Stimulated activated CD4-positive, alpha-beta T cell treated with anti-CD3 and anti-CD28 coated beads, TNF-alpha, amount 100 ng/mL, for 24 hours (primary cell): Measurements from ENCODE around the gene SRGAP3.

Source experiments
- DNase-seq, 3 experiments: peaks; one replicate each; pipeline ENCODE4 v3.0.0-alpha.2; 2020; ENCODE audit warnings: low read depth in 3 of 3

Gene SRGAP3

DNA sequence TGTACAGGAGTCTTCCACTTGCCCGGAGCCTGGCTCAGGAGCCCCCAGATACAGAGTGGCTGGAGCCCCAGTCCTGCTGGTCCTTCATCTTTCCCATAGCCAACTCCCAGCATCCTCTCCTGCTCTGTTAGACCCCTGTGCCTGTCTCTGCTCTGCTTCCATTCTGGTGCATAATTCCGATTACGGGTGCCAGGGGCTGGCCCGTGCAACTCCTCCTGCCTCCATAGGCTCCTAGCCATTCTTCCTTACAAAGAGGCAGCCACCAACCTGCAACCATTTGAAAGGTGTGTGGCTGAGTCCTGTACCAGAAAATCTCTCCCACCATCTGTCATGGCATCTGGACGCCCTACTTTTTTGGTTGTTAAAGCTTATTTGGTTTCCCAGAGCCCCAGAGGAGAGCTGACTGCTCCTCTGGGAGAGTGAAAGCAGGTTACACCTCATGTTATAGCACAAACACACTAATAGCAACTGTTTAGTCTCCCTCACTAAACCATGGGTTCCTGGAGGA lies 281.0 kb downstream of the SRGAP3 start:
- no peak for DNase-seq

DNA sequence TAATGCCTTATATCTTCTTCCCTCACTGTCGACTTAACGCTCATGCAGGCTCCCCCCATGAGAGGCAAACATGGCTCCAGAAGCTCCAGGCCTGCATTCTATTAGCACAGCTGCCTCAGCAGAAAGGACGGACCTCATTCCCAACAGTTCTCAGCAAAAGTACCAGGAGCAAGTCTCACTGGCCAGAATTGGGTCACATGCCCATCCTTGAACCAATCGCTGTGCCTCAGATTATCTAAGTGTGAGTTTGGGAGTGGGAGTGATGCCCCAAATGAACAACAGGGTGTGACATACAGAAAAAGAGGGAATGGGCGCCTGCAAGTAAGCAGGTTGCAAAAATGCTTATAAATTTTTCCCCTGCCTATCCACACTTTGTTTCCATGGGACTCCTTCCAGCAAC lies 281.9 kb downstream of the SRGAP3 start:
- no peak for DNase-seq

DNA sequence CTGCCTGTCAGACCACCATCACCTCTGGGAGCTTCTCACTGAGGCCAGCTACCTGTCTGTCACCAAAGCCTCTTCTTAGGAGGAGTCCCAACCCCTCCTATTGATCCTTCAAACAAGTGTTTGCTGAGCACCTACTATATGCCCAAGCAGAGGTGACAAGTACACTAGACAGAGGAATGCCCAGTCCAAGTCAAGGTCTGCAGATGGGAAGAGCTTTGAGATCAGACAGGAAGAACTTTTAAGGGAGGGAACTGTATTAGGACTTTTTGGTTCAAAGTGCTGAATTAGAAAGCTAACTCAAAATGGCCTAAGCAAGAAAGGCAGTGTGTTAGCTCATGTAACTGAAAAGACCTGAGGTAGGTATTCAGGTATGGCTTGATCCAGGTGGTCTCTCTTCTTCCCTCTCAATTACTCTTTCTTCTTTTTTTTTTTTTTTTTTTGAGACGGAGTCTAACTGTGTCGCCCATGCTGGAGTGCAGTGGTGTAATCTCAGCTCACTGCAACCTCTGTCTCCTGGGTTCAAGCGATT lies 282.6 kb downstream of the SRGAP3 start:
- no peak for DNase-seq

DNA sequence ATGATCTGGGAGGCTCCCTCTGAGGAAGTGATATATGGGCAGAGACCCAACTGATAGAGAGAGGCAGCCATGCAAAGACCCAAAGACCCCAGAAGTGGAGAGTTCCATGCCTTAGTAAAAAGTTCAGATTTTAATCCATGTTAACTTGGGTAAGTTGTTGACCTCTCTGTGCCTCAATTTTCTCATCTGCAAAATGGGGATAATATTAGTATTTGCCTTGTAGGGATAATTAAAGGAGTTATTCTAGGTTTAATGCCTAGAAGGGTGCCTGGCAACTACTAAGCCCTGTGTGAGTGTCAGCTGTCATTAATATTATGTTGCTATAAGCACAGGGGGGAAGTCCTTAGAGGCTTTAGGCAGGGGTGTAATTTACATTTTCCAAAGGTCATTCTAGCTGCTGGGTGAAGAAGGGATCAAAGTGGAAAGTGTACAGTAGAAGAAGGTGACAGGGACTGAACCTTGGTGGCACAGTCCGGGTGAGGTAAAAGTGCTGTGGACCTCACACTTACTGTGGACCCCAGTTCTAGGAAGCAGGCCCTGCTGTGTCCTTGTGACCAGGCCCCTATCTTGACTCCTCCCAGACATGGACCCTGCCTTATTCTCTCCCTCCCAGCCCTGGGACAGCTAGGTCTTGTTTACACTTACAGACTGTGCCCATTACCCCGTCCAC lies 283.2 kb downstream of the SRGAP3 start:
- no peak for DNase-seq

DNA sequence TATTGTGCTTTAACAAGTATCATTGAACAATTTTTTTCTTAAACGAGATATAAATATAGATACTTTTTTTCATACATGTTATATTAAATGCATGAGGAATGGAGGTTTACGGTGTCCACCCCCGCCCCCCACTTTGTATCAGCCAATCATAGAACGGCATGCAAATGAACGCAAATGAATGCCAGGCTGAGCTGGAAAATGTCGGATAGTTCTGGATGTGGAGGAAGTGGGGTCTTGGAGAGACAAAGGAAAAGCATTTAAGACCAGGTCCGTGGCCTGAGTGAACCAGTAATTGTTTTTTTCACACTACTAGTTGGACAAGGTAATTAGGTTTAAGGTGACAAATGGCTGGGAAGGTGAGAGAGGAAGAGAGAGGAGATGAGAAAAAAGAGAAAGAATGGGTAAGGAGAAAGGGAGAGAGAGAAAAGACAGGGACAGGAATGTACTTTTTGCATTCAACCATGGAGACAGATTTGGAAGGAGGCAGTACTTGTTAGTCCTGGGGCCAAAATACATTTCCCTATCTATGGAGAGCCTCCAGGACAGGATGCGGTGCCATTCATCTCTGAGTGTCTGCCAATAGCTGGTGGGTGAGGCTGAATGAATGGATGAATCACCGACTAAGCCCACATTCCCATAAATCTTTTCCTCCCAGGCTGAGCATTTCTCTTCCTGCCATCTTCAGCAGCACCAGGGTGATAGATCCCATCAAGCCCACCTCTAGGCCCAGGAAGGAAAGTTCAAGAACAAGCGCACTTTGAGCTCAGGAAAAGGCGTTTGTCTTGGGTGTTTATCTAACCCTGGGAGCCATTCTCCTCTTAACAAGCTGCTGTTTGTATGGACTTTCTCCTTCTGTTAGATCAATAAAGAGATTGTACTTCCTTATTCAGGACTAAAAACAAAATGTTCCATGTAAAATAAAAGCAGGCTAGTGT lies 284.7 kb downstream of the SRGAP3 start:
- no peak for DNase-seq

DNA sequence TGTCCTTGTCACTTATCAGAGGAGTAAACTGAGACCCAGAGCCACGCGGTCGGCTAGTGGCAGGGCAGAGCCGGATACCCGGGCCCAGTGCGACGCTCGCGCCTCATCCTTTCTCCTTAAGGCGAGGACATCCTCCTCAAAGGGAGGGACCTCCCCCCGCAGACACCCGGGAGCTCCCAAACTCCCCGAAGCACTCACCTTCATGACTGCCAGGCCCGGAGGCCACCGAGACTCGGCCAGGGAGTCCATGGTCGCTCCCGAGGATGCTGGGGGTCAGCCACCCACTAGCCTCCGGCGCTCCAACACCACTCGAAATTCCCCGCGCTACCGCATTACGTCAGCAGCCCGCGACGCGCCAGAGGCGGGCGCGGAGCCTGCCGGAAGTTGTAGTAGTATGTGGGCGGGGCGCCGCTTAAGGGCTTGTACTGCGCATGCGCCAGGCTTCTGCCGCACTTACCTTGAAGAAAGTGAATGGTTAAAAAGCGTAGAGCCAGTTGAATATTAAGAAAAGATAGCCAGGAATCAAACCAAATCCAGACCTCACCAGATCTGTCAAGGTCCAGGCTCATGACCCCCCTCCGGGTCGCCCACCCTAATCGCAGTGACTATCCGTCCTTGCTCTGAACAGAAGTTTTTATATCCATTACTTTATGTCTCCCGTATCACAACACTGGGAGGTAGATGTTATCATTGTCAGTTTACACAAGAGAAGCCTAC lies 286.2 kb downstream of the SRGAP3 start, which contains the start of gene RAD18:
RAD18 (minus strand) TSS at position 336 of the 717 bp plus-strand sequence; CDS start at position 249, 87 bp downstream.
- peak; percentile 82 to 90 (median 85) for DNase-seq

DNA sequence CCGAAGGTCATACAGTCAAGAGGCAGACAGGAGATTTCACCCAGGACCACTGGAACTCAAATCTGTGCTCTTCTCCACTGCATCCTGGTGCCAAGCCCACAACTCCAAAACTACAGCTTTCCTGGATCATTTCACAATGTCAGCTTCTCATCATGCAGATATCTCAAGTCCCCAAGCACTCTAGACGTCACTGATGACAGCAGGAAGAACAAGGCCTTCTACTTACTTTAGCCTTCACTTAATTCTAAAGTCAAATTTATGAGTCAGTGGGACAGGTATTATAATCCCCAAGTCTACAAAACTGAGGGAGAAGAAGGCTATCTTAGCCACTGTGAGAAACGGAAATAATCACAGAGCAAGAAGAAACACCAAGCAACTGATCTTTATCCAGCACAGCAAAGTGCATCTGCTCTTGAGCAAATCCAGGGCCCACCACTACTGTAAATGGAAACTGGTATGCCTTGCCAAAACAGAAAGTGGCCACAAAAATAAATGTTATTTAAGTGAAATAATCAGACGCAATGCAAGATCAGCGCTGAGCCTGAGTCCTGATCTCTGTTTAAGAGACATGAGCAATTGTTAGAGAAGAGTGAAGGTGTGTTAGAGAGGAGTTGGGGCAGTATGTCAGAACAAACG lies 287.1 kb downstream of the SRGAP3 start:
- no peak for DNase-seq

DNA sequence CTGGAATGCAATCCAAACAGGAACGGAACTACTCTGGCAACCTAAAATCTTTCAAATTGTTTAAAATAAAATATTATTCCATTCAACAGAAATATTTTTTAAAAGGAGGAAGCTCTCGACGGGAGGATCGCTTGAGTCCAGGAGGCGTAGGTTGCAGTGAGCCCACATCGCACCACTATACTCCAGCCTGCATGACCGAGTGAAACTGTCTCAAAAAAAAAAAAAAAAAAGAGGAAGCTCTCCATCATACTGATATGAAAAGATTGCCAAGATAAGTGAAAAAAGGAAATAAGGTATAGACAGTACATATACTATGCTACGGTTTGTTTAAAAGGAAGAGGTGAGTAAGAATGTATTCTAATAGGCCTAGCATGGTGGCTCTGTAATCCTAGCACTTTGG lies 289.8 kb downstream of the SRGAP3 start:
- DNase-seq: no peak

DNA sequence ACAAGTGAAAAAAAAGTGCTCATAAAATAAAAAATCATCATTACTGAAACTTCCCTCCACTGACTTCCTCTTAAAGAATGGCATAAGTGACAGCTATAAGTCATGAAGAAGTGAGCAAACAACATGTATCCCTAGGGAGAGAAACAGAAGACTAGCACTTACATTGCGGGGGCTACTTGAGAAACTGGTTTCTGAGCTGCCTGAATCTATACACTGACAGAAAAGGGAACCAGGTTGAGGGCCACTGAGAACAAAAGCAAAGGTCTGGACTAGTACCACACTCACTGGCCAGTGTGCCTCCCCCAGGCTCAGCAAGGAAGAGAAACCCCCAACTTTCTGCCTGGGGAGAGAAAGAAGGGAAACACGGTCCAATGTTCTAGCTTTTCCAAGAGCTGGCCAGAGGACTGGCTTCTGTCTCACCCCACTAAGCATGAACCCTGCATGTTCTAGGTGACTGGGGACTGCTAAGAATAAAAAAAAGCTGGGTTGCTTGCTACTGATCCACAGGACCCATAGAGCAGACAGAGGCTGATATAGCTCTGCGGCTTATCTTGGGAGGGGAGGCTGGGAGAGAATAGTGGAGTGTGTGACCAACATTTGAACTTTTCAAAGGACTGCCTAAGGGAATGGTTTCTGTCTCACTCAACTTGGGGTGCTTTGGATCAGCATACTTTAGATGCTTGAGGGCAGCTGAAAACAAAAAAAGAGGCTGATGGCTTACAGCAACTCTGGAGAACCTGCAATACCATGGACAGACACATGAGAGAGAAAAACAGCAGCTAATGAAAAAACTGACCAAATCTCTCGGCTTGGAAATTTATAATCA lies 294.3 kb downstream of the SRGAP3 start:
- DNase-seq: no peak

DNA sequence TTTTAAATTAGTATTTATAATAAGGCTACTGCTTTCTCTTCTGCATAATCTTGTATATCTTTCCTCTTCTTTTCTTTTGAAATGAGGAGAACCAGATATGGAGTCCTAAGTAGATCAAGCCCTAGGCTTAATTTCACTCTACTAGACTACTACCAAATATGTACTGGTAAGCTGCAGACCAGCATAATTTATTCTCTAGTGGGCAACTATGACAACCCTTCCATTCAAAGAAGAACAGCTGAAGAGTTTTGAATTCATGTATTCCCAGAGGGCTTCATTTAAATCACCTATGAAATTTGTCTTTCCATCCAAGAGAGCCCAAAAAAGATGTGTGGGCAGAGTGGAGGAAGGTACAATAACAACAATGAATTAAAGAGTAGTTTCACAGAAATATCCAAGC lies 296.1 kb downstream of the SRGAP3 start:
- DNase-seq: no peak

DNA sequence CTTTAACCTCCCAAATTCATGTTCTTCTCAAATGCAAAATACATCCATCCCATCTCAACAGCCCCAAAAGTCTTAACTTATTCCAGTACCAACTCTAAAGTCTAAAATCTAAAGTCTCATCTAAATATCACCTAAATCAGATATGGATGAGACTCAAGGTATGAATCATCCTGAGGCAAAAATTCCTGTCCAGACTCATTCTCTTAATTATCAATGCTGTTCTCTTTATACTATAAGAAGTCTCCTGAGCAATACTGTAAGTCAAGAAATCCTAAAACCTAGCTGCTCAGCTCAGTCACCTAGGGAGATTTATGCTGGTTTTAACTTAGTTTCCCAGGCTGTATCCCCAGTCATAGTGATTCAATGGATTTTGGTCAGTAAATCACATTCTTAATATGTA lies 297.3 kb downstream of the SRGAP3 start:
- DNase-seq: no peak

DNA sequence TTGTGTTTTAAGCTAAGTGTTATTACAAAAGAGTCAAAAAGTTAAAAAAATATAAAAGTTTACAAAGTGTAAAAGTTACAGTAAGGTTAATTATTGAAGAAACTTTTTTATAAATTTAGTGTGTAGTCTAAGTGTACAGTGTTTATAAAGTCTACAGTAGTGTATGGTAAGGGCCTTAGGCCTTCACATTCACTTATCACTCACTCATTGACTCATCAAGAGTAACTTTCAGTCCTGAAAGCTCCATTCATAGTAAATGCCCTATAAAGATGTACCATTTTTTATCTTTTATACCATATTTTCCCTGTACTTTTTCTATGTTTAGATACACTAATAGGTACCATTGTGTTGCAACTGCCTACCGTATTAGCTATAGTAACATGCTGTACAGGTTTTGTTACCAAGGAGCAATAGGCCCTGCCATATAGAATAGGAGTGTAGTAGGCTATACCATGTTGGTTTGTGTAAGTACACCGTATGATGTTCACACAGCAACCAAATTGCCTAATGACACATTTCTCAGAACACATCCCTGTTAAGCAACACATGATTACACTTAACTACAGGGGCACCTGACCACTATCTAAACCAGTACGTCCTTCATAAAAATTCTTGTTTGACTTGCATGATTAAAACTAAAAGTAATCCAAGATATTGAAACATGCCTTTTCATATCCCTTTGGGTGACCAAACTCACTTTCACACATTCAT lies 303.4 kb downstream of the SRGAP3 start:
- no peak for DNase-seq

DNA sequence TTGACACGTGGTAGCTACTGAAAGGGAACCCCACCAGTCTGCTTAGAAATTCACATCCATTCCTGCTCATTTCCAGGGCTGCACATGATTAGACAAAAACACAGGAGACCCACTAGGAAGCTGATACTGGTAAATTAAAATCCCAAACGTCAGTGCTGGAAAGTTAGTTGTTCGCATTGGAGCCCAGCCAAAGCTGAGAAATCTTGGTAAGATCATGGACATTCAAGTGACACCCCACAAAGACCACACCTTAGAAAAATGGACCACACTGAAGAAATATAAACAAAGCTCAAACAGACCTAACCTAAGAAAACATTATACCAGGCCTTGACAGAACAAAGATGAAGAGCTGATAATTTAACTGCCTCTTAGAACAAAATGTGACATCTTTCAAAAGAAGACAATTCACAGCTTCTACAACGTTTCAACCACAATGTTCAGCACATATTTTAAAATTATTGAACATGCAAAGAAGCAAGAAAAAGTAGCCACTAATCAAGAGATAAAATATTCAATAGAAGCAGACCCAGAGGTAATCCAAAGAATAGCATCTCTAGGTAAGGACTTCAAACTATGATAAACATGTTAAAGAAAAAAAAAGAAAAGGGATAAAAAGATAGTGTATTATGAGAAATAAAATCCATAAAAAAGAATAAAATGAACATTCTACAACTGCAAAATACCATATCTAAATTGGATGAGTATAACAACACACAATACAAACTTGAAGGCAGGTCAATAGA lies 306.5 kb downstream of the SRGAP3 start:
- DNase-seq: no peak

DNA sequence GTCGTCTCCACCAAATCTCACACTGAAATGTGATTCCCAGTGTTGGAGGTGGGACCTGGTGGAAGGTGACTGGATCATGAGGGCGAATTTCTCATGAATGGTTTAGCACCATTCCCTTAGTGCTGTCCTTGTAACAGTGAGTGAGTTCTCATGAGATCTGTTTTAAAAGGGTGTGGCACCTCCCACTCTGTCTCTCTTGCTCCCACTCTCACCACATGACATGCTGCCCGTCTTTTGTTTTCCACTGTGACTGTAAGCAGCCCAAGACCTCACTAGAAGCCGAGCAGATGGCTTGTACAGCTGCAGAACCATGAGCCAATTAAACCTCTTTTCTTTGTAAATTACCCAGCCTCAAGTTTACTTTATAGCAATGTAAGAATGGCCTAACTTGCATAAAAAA lies 307.3 kb downstream of the SRGAP3 start:
- no peak for DNase-seq

DNA sequence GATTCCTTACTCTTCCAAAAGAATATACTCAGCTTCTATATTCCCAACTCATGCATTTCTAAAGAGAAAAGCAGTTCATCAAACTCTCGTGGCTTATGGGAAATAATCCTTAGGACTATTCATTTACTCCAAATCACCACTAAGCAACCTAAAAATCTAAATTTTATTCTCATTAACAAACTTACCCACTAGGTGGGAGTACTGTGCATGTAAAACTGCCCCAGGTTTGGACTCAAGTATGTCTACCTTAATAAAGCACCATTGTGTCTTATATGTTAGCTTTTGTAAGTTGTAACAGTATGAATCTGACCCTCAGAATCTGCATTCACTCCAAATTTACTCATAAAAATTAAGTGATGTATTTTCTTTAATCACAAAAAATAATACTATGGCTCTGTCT lies 311.4 kb downstream of the SRGAP3 start:
- DNase-seq: no peak

DNA sequence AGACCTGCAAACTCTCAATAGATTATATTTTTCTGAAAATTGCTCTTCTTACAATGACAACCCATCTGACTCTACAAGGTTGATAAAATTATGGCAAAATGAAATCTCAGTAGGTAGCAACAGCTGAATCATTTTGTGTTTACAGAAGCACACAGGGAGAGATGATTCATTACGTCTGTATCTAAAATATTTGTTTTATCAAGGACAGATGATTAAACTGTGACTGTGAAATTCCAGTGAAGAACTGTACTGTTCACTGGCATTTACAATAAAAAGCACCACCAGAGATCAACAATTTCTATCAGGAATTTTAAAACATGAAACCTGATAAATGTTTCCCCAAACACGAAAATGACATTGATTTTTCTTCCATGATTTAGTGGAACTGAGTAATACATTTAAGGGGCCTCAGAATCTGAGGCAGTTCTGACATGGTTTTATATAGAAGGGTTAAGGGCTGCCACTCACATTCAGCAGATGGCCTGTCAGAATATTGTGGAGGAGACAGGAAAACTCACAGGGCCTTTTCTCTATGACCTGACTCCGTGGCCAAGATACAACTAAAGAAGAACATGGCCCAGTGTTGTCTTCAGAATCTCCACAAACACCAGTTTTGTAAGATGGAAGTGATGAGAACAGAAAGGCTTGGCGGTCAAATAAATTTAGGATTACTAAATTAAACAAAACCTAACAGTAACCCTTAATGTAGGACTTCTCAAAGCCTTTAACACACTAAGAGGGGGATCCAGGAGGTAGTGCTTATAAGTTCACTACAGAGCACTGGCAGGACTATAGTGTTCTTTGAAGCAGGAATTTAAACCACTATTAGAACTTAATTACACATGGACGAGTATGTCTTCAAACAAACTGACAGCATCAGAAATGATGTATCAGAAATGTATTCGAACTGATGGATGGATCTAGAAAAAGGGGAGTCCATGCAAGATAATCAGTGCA lies 312.1 kb downstream of the SRGAP3 start:
- no peak for DNase-seq

DNA sequence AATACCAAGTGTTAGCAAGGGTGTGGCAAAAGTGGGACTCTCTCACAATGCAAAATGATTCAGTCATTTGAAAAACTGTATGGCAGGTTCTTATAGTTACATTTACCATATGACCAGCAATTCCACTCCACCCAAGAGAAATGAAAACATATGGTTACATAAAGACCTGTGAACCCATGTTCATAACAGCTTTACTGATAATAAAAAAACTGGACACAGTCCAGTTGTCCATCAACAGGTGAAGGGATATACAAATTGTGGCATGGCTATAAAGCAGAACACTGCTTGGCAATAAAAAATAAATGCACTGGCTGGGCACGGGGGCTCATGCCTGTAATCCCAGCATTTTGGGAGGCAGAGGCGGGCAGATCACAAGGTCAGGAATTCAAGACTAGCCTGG lies 316.9 kb downstream of the SRGAP3 start:
- DNase-seq: no peak

DNA sequence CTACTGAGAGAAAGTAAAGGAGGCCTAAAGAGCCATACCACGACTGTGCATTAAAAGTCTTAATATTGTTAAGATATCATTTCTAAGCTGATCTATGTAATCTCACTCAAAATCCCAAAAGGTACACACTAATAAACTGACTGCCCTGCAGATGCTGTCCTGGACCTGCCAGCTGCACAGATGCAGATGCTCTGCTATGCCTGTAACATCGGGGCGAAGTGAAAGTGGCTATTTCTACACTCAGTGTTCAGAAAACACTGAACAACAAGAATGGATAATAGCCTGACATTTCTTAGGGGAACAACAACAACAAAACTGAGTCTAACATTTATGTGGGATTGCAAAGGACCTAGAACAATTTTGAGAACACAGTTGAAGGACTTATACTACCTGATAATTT lies 318.1 kb downstream of the SRGAP3 start:
- DNase-seq: no peak
